ENCODE results near the gene OR2H2.
A peak's percentile ranks its signal among the peaks of the same experiment; 100 is the strongest.

OR2H2 gene

GRCh38 chr6:29632789-29633533 is 48.0 kb downstream of the OR2H2 start, which contains the start of gene GABBR1:
Gene GABBR1 (minus strand): TSS chr6:29633183. CDS start chr6:29632385, 798 bp downstream.
- TF ChIP-seq FOXP2 (optimal IDR thresholded peaks at IDR 0.05; ENCODE audit: borderline replicate concordance, extremely low read depth, extremely low read length, insufficient read depth) (no peak), REST (IDR thresholded peaks at IDR 0.05; ENCODE audit: insufficient read depth in 1 of 2, low read depth in 2 of 2, low read length in 2 of 2) (peak; percentile 54 to 78; a peak in 2 of 4 replicates), SIN3A (IDR thresholded peaks at IDR 0.05; ENCODE audit: borderline replicate concordance, insufficient read depth, low read length) (no peak), POLR2AphosphoS5 (IDR thresholded peaks at IDR 0.05; ENCODE audit: low read depth, low read length) (peak; percentile 53; the same call in 1 of the 2 replicates), TAF1 (IDR thresholded peaks at IDR 0.05; ENCODE audit: borderline replicate concordance, insufficient read depth, low read length) (no peak)

- no peak for TF ChIP-seq TAF1 (IDR thresholded peaks at IDR 0.05; ENCODE audit: borderline replicate concordance, insufficient read depth, low read length)
- no peak for TF ChIP-seq REST (IDR thresholded peaks at IDR 0.05; ENCODE audit: insufficient read depth in 1 of 2, low read depth in 2 of 2, low read length in 2 of 2)
- TF ChIP-seq SIN3A (IDR thresholded peaks at IDR 0.05; ENCODE audit: borderline replicate concordance, insufficient read depth, low read length) = no peak
- TF ChIP-seq POLR2AphosphoS5 (IDR thresholded peaks at IDR 0.05; ENCODE audit: low read depth, low read length) = no peak
- TF ChIP-seq FOXP2 (optimal IDR thresholded peaks at IDR 0.05; ENCODE audit: borderline replicate concordance, extremely low read depth, extremely low read length, insufficient read depth) = no peak
Observed at GRCh38 chr6:29633534-29633905, 48.6 kb downstream of the OR2H2 start.

GRCh38 chr6:29637247-29637646 is 52.3 kb downstream of the OR2H2 start:
- TF ChIP-seq TAF1 (IDR thresholded peaks at IDR 0.05; ENCODE audit: borderline replicate concordance, insufficient read depth, low read length) (no peak), SIN3A (IDR thresholded peaks at IDR 0.05; ENCODE audit: borderline replicate concordance, insufficient read depth, low read length) (no peak), FOXP2 (optimal IDR thresholded peaks at IDR 0.05; ENCODE audit: borderline replicate concordance, extremely low read depth, extremely low read length, insufficient read depth) (no peak), REST (IDR thresholded peaks at IDR 0.05; ENCODE audit: insufficient read depth in 1 of 2, low read depth in 2 of 2, low read length in 2 of 2) (no peak), POLR2AphosphoS5 (IDR thresholded peaks at IDR 0.05; ENCODE audit: low read depth, low read length) (no peak)

All from PFSK-1 (cell line).